GM18511 (cell line): ENCODE measurements around the gene ARID5B.
"Not testable (repeated sequence)": the region's sequence is repeated elsewhere in the genome, so short reads cannot be mapped to it uniquely, and the experiment has no call there.

Experiments used
- ATAC-seq: cut with Tn5 transposase; IDR thresholded peaks from one replicate; pipeline ENCODE4 v1.9.1; 2021; ENCODE audit warnings: mild to moderate bottlenecking, moderate library complexity; ENCODE audit not compliant: unreplicated experiment

The ARID5B gene

GRCh38 chr10:61900829-61901792 is at the start of gene ARID5B:
Gene ARID5B (plus strand): TSS chr10:61901699. CDS start chr10:61901710, 11 bp downstream.
- no peak for ATAC-seq

- ATAC-seq, result no peak
These were observed 49.2 kb upstream of the ARID5B start for GRCh38 chr10:61852261-61852660.

- ATAC-seq, result no peak
These were observed 45.7 kb upstream of the ARID5B start for GRCh38 chr10:61855771-61856170.

- no peak for ATAC-seq
These were observed 43.8 kb upstream of the ARID5B start for GRCh38 chr10:61857746-61858145.

- ATAC-seq, result no peak
These were observed 41.7 kb upstream of the ARID5B start for GRCh38 chr10:61859786-61860185.

GRCh38 chr10:61860964-61861758 is 40.3 kb upstream of the ARID5B start:
- ATAC-seq, result no peak

GRCh38 chr10:61863981-61864380 is 37.5 kb upstream of the ARID5B start:
- no peak for ATAC-seq

GRCh38 chr10:61866700-61867368 is 34.7 kb upstream of the ARID5B start:
- ATAC-seq, result no peak

- ATAC-seq, result not testable (repeated sequence)
These were observed 34.1 kb upstream of the ARID5B start for GRCh38 chr10:61867374-61867773.

- ATAC-seq, result not testable (repeated sequence)
These were observed 33.7 kb upstream of the ARID5B start for GRCh38 chr10:61867817-61868216.

GRCh38 chr10:61869041-61869675 is 32.3 kb upstream of the ARID5B start:
- no peak for ATAC-seq

GRCh38 chr10:61869774-61870525 is 31.5 kb upstream of the ARID5B start:
- no peak for ATAC-seq

- no peak for ATAC-seq
These were observed 31.0 kb upstream of the ARID5B start for GRCh38 chr10:61870526-61870895.

GRCh38 chr10:61871487-61871886 is 30.0 kb upstream of the ARID5B start:
- no peak for ATAC-seq

GRCh38 chr10:61877887-61878739 is 23.4 kb upstream of the ARID5B start:
- no peak for ATAC-seq

GRCh38 chr10:61878740-61879068 is 22.8 kb upstream of the ARID5B start:
- ATAC-seq, result no peak

- peak; percentile 64 for ATAC-seq
These were observed 18.7 kb upstream of the ARID5B start for GRCh38 chr10:61882621-61883370.

GRCh38 chr10:61883371-61884025 is 18.0 kb upstream of the ARID5B start:
- ATAC-seq, result no peak
